Karpas-422 (cell line): ENCODE measurements around the gene ASCC3. TPM values are rescaled to one million over a fixed set of nuclear protein-coding genes. Genes with fewer than 3 reads are reported as not detected.

Experiments used
- DNase-seq: peaks from one replicate; pipeline ENCODE4 v3.0.0-alpha.2; 2015
- H2AFZ ChIP-seq: fragments of 200-600 bp; sonication (generic); 2 replicates; pipeline ENCODE4 v1.6.1; 2014; ENCODE audit warnings: antibody characterized with exemption, low read length, mixed read lengths
- H3K27ac ChIP-seq: fragments of 200-600 bp; sonication (generic); 2 replicates; pipeline ENCODE4 v1.5.1; 2014; ENCODE audit warnings: mild to moderate bottlenecking, low read length, moderate library complexity
- H3K27me3 ChIP-seq: fragments of 200-600 bp; sonication (generic); 2 replicates; pipeline ENCODE4 v1.6.1; 2014; ENCODE audit warnings: low read length, mixed read lengths
- H3K36me3 ChIP-seq: fragments of 200-600 bp; sonication (generic); 2 replicates; pipeline ENCODE4 v1.6.1; 2014; ENCODE audit warnings: low read length, mixed read lengths; ENCODE audit not compliant: insufficient read depth
- H3K4me1 ChIP-seq: fragments of 200-600 bp; sonication (generic); 2 replicates; pipeline ENCODE4 v1.6.1; 2014; ENCODE audit warnings: mild to moderate bottlenecking, low read length, mixed read lengths
- H3K4me2 ChIP-seq: fragments of 200-600 bp; sonication (generic); 2 replicates; pipeline ENCODE4 v1.6.1; 2014; ENCODE audit warnings: low read length, low read depth, mild to moderate bottlenecking; ENCODE audit not compliant: poor library complexity, severe bottlenecking
- H3K4me3 ChIP-seq: fragments of 200-600 bp; sonication (generic); 2 replicates; pipeline ENCODE4 v1.5.1; 2014; ENCODE audit warnings: mild to moderate bottlenecking, antibody characterized with exemption, low read length, mixed read lengths
- H3K79me2 ChIP-seq: fragments of 200-600 bp; sonication (generic); 2 replicates; pipeline ENCODE4 v1.6.1; 2014; ENCODE audit warnings: mild to moderate bottlenecking, low read length, mixed read lengths
- H3K9ac ChIP-seq: fragments of 200-600 bp; sonication (generic); 2 replicates; pipeline ENCODE4 v1.6.0; 2014; ENCODE audit warnings: low read length
- H3K9me2 ChIP-seq: fragments of 200-600 bp; sonication (generic), shearing (Covaris generic); replicated peaks from 2 replicates; pipeline ENCODE4 v1.6.0; 2014; ENCODE audit warnings: mild to moderate bottlenecking, low read length, moderate library complexity; ENCODE audit not compliant: insufficient read depth
- H3K9me3 ChIP-seq: fragments of 300-700, 200-600 bp; sonication (generic); 2 replicates; pipeline ENCODE4 v1.6.1; 2014; ENCODE audit warnings: low read length, mixed read lengths
- H4K20me1 ChIP-seq: fragments of 200-600 bp; sonication (generic); 2 replicates; pipeline ENCODE4 v1.6.1; 2014; ENCODE audit warnings: mild to moderate bottlenecking, antibody characterized with exemption, low read length, low read depth; ENCODE audit not compliant: insufficient read depth
- total RNA-seq: library from RNA; depleted of rRNA; stranded (reverse); fragments of >200 nt; shearing (Covaris generic); gene quantifications from 2 replicates; pipeline ENCODE4 v1.2.3, GENCODE V29; 2014; ENCODE audit warnings: low replicate concordance

Gene ASCC3
- total RNA-seq, 1 experiment from 2014 or later: 56.2 TPM

DNA sequence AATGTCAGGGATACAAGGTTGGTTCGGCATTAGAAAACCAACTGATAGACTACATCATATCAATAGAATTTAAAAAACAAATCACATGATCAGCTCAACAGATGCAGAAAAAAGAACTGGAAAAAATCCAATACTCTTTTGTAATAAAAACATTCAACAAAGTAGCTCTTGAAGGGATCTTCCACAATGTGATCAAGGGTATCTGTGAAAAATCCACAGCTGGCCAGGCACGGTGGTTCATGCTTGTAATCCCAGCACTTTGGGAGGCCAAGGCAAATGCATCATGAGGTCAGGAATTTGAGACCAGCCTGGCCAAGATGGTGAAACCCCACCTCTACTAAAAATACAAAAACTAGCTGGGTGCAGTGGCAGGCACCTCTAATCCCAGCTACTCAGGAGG is 63.1 kb downstream of the ASCC3 start:
- Histone ChIP-seq H3K79me2 (peaks cover 96% of the 10 kb centered on the region), H4K20me1 (no peaks in the 10 kb centered on the region), H3K4me3 (no peak overlapping the region), H3K27me3 (no peaks in the 10 kb centered on the region), H3K9me2 (no peaks in the 10 kb centered on the region), H2AFZ (no peak overlapping the region), H3K4me1 (no peaks in the 10 kb centered on the region), H3K9ac (no peak overlapping the region), H3K4me2 (no peak overlapping the region), H3K36me3 (peaks cover 22% of the 10 kb centered on the region; the same call in 1 of the 2 replicates), H3K27ac (no peak overlapping the region), H3K9me3 (peaks cover 4% of the 10 kb centered on the region; the same call in 1 of the 2 replicates)
- no peak for DNase-seq

DNA sequence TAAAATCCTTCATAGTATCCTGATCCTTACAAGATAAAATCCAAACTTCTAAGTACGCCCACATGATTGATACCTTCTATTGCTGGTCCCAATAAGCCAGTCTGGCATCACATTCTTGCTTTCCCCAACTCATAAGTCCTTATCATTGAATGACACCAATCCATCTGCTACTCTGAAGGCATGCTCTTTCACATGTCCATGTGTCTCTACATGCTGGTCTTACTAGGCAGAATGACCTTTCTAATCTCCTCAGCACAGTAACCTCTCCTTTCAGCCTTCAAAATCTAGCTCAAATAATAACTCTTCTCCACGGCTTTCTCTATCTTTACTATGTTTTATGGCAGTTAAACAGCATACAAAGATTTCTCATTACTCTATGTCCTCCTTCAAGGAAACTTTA is 71.1 kb downstream of the ASCC3 start:
- H3K27ac ChIP-seq: no peak overlapping the region
- H4K20me1 ChIP-seq: no peaks in the 10 kb centered on the region
- H3K36me3 ChIP-seq: peaks cover 7% of the 10 kb centered on the region; the same call in 1 of the 2 replicates
- no peak overlapping the region for H3K9ac ChIP-seq
- H3K4me2 ChIP-seq: no peak overlapping the region
- H3K27me3 ChIP-seq: no peaks in the 10 kb centered on the region
- peaks cover 97% of the 10 kb centered on the region for H3K79me2 ChIP-seq
- no peak overlapping the region for H2AFZ ChIP-seq
- no peak overlapping the region for H3K4me3 ChIP-seq
- no peaks in the 10 kb centered on the region for H3K9me2 ChIP-seq
- no peak for DNase-seq
- no peaks in the 10 kb centered on the region for H3K9me3 ChIP-seq
- peaks cover 6% of the 10 kb centered on the region for H3K4me1 ChIP-seq

GRCh38 chr6:100809346-100809745 is 71.8 kb downstream of the ASCC3 start:
- H3K9me3 ChIP-seq: no peaks in the 10 kb centered on the region
- H3K9ac ChIP-seq: no peak overlapping the region
- DNase-seq: no peak
- H3K4me2 ChIP-seq: no peak overlapping the region
- H3K27ac ChIP-seq: no peak overlapping the region
- H2AFZ ChIP-seq: no peak overlapping the region
- H3K4me3 ChIP-seq: no peak overlapping the region
- H3K9me2 ChIP-seq: no peaks in the 10 kb centered on the region
- H3K4me1 ChIP-seq: peaks cover 6% of the 10 kb centered on the region
- no peaks in the 10 kb centered on the region for H4K20me1 ChIP-seq
- peaks cover 13% of the 10 kb centered on the region; the same call in 1 of the 2 replicates for H3K36me3 ChIP-seq
- H3K27me3 ChIP-seq: no peaks in the 10 kb centered on the region
- H3K79me2 ChIP-seq: peaks cover 97% of the 10 kb centered on the region

- DNase-seq: no peak
- Histone ChIP-seq H3K9me2 (no peaks in the 10 kb centered on the region), H3K27ac (no peak overlapping the region), H3K4me1 (peaks cover 9% of the 10 kb centered on the region), H3K9ac (no peak overlapping the region), H3K36me3 (peaks cover 13% of the 10 kb centered on the region; the same call in 1 of the 2 replicates), H4K20me1 (no peaks in the 10 kb centered on the region), H2AFZ (no peak overlapping the region), H3K4me2 (no peak overlapping the region), H3K27me3 (no peaks in the 10 kb centered on the region), H3K9me3 (no peaks in the 10 kb centered on the region), H3K4me3 (no peak overlapping the region), H3K79me2 (peaks cover 97% of the 10 kb centered on the region)
Observed at GRCh38 chr6:100808638-100809275, 72.4 kb downstream of the ASCC3 start.

GRCh38 chr6:100806296-100806695 is 74.8 kb downstream of the ASCC3 start:
- no peak for DNase-seq
- H3K9ac ChIP-seq: no peak overlapping the region
- H2AFZ ChIP-seq: no peak overlapping the region
- H3K4me1 ChIP-seq: peaks cover 18% of the 10 kb centered on the region
- no peaks in the 10 kb centered on the region for H3K9me2 ChIP-seq
- peaks cover 13% of the 10 kb centered on the region; the same call in 1 of the 2 replicates for H3K36me3 ChIP-seq
- H3K4me3 ChIP-seq: no peak overlapping the region
- no peaks in the 10 kb centered on the region for H3K9me3 ChIP-seq
- no peaks in the 10 kb centered on the region for H4K20me1 ChIP-seq
- no peak overlapping the region for H3K27ac ChIP-seq
- peaks cover 94% of the 10 kb centered on the region for H3K79me2 ChIP-seq
- no peak overlapping the region for H3K4me2 ChIP-seq
- no peaks in the 10 kb centered on the region for H3K27me3 ChIP-seq

GRCh38 chr6:100803264-100804045 is 77.7 kb downstream of the ASCC3 start:
- Histone ChIP-seq H3K27me3 (no peaks in the 10 kb centered on the region), H3K9ac (no peak overlapping the region), H3K36me3 (peaks cover 24% of the 10 kb centered on the region; the same call in 1 of the 2 replicates), H3K4me1 (peaks cover 18% of the 10 kb centered on the region), H3K9me3 (no peaks in the 10 kb centered on the region), H3K4me2 (no peak overlapping the region), H3K9me2 (no peaks in the 10 kb centered on the region), H4K20me1 (no peaks in the 10 kb centered on the region), H3K79me2 (peaks cover 88% of the 10 kb centered on the region), H2AFZ (no peak overlapping the region), H3K27ac (peak overlapping the region; percentile 13; the same call in 1 of the 2 replicates), H3K4me3 (no peak overlapping the region)
- DNase-seq: no peak

DNA sequence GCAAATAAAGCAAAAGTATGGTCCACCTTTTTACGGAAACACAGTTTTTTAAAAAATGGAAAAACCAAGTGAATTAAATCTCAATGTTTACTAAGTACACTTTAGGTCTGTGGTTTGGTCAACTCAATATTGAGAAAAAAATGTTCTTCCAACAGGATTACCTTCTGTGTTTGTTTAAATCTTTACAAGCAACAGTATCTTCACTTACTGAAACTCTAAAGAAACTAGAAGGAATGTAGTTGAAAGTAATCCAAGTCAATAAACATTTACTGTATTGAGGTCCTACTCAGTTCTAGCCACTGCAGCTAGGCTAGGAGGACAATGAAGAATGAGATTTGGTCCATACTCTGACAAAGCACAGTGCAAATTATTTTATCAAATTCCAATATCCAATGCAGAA is 80.1 kb downstream of the ASCC3 start:
- no peak overlapping the region for H3K9ac ChIP-seq
- no peaks in the 10 kb centered on the region for H4K20me1 ChIP-seq
- H2AFZ ChIP-seq: no peak overlapping the region
- DNase-seq: no peak
- H3K4me2 ChIP-seq: no peak overlapping the region
- H3K4me3 ChIP-seq: no peak overlapping the region
- no peaks in the 10 kb centered on the region for H3K27me3 ChIP-seq
- peaks cover 25% of the 10 kb centered on the region for H3K4me1 ChIP-seq
- H3K27ac ChIP-seq: no peak overlapping the region
- H3K79me2 ChIP-seq: peaks cover 69% of the 10 kb centered on the region
- H3K9me2 ChIP-seq: no peaks in the 10 kb centered on the region
- no peaks in the 10 kb centered on the region for H3K9me3 ChIP-seq
- H3K36me3 ChIP-seq: peaks cover 29% of the 10 kb centered on the region; the same call in 1 of the 2 replicates

DNA sequence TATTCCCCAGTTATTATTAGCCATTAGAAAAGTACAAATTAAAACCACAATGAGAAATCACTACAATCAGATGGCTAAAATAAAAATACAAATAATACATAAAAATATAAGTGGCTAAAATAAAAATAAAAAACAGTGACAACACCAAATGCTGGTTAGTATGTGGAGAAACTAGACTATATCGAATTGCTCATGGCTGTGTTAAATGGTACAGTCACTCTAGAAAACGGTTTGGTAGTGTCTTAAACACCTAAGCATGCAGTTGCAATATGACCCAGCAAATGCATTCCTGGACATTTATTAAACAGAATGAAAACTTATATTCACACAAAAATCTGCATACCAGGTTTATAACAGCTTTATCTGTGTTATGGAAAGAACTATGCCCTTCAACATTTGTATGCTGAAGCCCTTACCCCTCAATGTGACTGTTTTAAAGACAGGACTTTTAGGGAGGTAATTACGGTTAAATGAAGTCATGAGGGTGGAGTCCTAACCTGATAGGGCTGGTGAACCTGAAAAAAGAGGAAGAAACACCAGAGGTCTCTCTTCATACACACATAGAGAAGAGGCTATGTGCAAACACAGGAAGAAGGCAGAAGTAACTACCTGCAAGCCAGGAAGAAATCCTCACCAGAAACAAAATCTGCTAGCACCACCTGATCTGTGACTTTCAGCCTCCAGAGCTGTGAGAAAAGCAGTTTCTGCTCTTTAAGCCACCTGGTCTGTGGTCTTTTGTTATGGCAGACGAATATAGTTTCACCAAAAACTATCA is 84.9 kb downstream of the ASCC3 start:
- Histone ChIP-seq H3K79me2 (peaks cover 54% of the 10 kb centered on the region), H3K9me3 (no peaks in the 10 kb centered on the region), H3K4me1 (peaks cover 14% of the 10 kb centered on the region), H3K9ac (no peak overlapping the region), H3K36me3 (peaks cover 18% of the 10 kb centered on the region; the same call in 1 of the 2 replicates), H3K4me2 (peak overlapping the region; percentile 36), H3K9me2 (no peaks in the 10 kb centered on the region), H2AFZ (no peak overlapping the region), H3K27ac (peak overlapping the region; percentile 41; the same call in 1 of the 2 replicates), H3K27me3 (no peaks in the 10 kb centered on the region), H4K20me1 (no peaks in the 10 kb centered on the region), H3K4me3 (no peak overlapping the region)
- peak; percentile 75 for DNase-seq
